Limb (tissue), 2 donors: ENCODE results near the gene UQCC5.
A peak's percentile ranks its signal among the peaks of the same experiment; 100 is the strongest.

Experiments
- DNase-seq, 2 donors: peaks; one replicate each; pipeline ENCODE4 v3.0.0-alpha.2; 2016; ENCODE audit errors: extremely low spot score in 2 of 2

UQCC5 gene

GRCh38 chr3:52503788-52504424 lies 32.5 kb upstream of the UQCC5 start:
- no peak for DNase-seq

- no peak for DNase-seq
These were observed 31.4 kb upstream of the UQCC5 start for GRCh38 chr3:52504977-52505376.

- no peak for DNase-seq
These were observed 30.0 kb upstream of the UQCC5 start for GRCh38 chr3:52506266-52506966.

- no peak for DNase-seq
These were observed 29.0 kb upstream of the UQCC5 start for GRCh38 chr3:52507359-52507758.

GRCh38 chr3:52509753-52510328 lies 26.6 kb upstream of the UQCC5 start:
- no peak for DNase-seq

- DNase-seq: no peak
These were observed 24.9 kb upstream of the UQCC5 start for GRCh38 chr3:52511509-52511908.

- no peak for DNase-seq
These were observed 24.3 kb upstream of the UQCC5 start for GRCh38 chr3:52512105-52512504.

GRCh38 chr3:52512727-52513126 lies 23.7 kb upstream of the UQCC5 start:
- DNase-seq: no peak

GRCh38 chr3:52513281-52513680 lies 23.1 kb upstream of the UQCC5 start:
- no peak for DNase-seq

GRCh38 chr3:52514576-52514975 lies 21.8 kb upstream of the UQCC5 start:
- no peak for DNase-seq

- no peak for DNase-seq
These were observed 21.2 kb upstream of the UQCC5 start for GRCh38 chr3:52515192-52515591.

- DNase-seq: no peak
These were observed 19.8 kb upstream of the UQCC5 start for GRCh38 chr3:52516509-52517195.

GRCh38 chr3:52517796-52518722 lies 18.3 kb upstream of the UQCC5 start:
- DNase-seq: no peak

GRCh38 chr3:52518723-52519444 lies 17.5 kb upstream of the UQCC5 start:
- peak in 1 of 2 donors; percentile 52 for DNase-seq

- no peak for DNase-seq
These were observed 16.8 kb upstream of the UQCC5 start for GRCh38 chr3:52519445-52520140.

GRCh38 chr3:52520141-52520667 lies 16.2 kb upstream of the UQCC5 start:
- no peak for DNase-seq

GRCh38 chr3:52520716-52521487 lies 15.5 kb upstream of the UQCC5 start:
- DNase-seq: no peak

GRCh38 chr3:52521488-52521824 lies 14.9 kb upstream of the UQCC5 start:
- DNase-seq: no peak
